NT2/D1 (cell line): ENCODE measurements around the gene PTDSS2.

Experiments used
- SUZ12 ChIP-seq: IDR thresholded peaks from 2 replicates; pipeline ENCODE4 v1.6.1; 2011; ENCODE audit not compliant: insufficient read length, insufficient read depth; ENCODE audit errors: extremely low read depth
- ZNF274 ChIP-seq: IDR thresholded peaks from 2 replicates; pipeline ENCODE4 v1.6.1; 2011; ENCODE audit warnings: mild to moderate bottlenecking, low read depth, low read length

GRCh38 chr11:460331-461199 is 10.5 kb downstream of the PTDSS2 start:
- TF ChIP-seq ZNF274 (no peak), SUZ12 (no peak)
